HPDE6-E6E7 (cell line): Measurements from ENCODE around the gene YWHAG.
"Not testable (repeated sequence)": the region's sequence is repeated elsewhere in the genome, so short reads cannot be mapped to it uniquely, and the experiment has no call there.

Experiments
- DNase-seq: peaks from one replicate; pipeline ENCODE4 v3.0.0; 2011; ENCODE audit warnings: missing footprints; ENCODE audit errors: extremely low spot score

The YWHAG gene

GRCh38 chr7:76349313-76349885, 9.4 kb downstream of the YWHAG start:
- no peak for DNase-seq

GRCh38 chr7:76347710-76348109, 11.1 kb downstream of the YWHAG start:
- no peak for DNase-seq

- no peak for DNase-seq
Measured at GRCh38 chr7:76346778-76347177, 12.0 kb downstream of the YWHAG start.

- no peak for DNase-seq
Measured at GRCh38 chr7:76346097-76346496, 12.7 kb downstream of the YWHAG start.

- DNase-seq = no peak
Measured at GRCh38 chr7:76343931-76344321, 14.9 kb downstream of the YWHAG start.

GRCh38 chr7:76343294-76343930, 15.4 kb downstream of the YWHAG start:
- no peak for DNase-seq

- no peak for DNase-seq
Measured at GRCh38 chr7:76342222-76342621, 16.6 kb downstream of the YWHAG start.

GRCh38 chr7:76340617-76341131, 18.1 kb downstream of the YWHAG start:
- no peak for DNase-seq

- peak; percentile 39 for DNase-seq
Measured at GRCh38 chr7:76338298-76339084, 20.3 kb downstream of the YWHAG start.

GRCh38 chr7:76337147-76337546, 21.6 kb downstream of the YWHAG start:
- DNase-seq = no peak

- no peak for DNase-seq
Measured at GRCh38 chr7:76336094-76336493, 22.7 kb downstream of the YWHAG start.

GRCh38 chr7:76335417-76335816, 23.4 kb downstream of the YWHAG start:
- not testable (repeated sequence) for DNase-seq

- DNase-seq = no peak
Measured at GRCh38 chr7:76334320-76334967, 24.3 kb downstream of the YWHAG start.

GRCh38 chr7:76333511-76334101, 25.2 kb downstream of the YWHAG start:
- DNase-seq = no peak

- DNase-seq = no peak
Measured at GRCh38 chr7:76332078-76332477, 26.7 kb downstream of the YWHAG start.

- DNase-seq = no peak
Measured at GRCh38 chr7:76330673-76331072, 28.1 kb downstream of the YWHAG start.

GRCh38 chr7:76330261-76330660, 28.5 kb downstream of the YWHAG start:
- no peak for DNase-seq

GRCh38 chr7:76329479-76329878, 29.3 kb downstream of the YWHAG start:
- no peak for DNase-seq

GRCh38 chr7:76328389-76328788, 30.4 kb downstream of the YWHAG start:
- no peak for DNase-seq

GRCh38 chr7:76327610-76328009, 31.2 kb downstream of the YWHAG start:
- no peak for DNase-seq

- no peak for DNase-seq
Measured at GRCh38 chr7:76326646-76327233, 32.1 kb downstream of the YWHAG start.

- DNase-seq = no peak
Measured at GRCh38 chr7:76325811-76326210, 33.0 kb downstream of the YWHAG start.
